Measurements from ENCODE around the gene SNX8. TPM values are rescaled to one million over a fixed set of nuclear protein-coding genes. Genes with fewer than 3 reads are reported as not detected.
A peak's percentile ranks its signal among the peaks of the same experiment; 100 is the strongest.

The SNX8 gene
- total and polyA plus RNA-seq, 2 of the 13 experiments (the other 11 are each of a cell fraction or from before 2014, with no cell fraction given) = 20.6 to 45.2 TPM

DNA sequence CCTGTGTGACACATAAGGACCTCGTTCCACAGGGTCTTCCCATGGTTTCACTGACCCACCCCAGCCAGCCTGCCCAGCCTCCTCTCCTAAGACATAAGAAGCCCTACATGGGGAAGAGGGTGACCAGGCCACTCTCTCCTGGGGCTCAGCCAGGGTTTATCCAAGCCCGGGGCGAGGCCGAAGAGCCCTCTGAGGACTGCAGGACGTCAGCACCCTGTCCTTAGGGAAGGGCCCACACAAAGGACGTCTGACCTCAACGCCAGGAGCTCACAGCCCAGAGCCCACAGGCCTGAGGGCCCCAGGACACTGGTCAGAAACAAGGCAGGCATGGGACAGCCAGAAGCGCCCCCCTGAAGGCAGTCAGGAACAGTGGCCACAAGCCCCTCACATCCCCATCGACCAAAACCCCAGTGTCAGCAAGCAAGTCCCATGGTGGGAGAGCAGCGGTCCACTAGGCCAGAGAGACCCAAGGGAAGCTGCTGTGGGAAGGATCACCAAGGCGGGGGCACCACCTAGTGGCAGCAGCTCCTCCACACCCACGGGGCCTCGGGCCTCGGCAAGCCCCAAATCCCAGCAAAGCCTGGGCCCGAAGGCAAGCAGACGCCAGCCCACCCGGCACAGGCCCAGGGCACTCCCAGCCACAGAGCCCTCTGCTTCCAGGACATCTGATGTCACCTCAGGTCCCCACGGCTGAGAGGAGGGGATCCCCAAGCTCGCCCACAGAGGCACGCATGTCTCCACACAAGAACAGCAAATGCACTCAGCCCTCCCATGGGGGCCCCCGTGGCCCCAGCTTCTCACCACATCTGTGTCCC lies 104.9 kb downstream of the SNX8 start (continued):
- TF ChIP-seq NR2F6 (IDR thresholded peaks at IDR 0.05) (no peak), NR2F6 (CRISPR knock-in tag; IDR thresholded peaks at IDR 0.05) (0 out of 2 replicates have a peak, but pooled peaks have one; percentile 21), ZSCAN21 (CRISPR knock-in tag; IDR thresholded peaks at IDR 0.05; ENCODE audit: borderline replicate concordance) (no peak), ZFX (CRISPR knock-in tag; IDR thresholded peaks at IDR 0.05; ENCODE audit: low read depth) (no peak), MEIS1 (CRISPR knock-in tag; IDR thresholded peaks at IDR 0.05; ENCODE audit: borderline replicate concordance) (no peak), ZNF251 (CRISPR knock-in tag; IDR thresholded peaks at IDR 0.05) (no peak), ZNF33B (CRISPR knock-in tag; IDR thresholded peaks at IDR 0.05) (no peak), CBX5 (CRISPR knock-in tag; IDR thresholded peaks at IDR 0.05; ENCODE audit: borderline replicate concordance) (no peak), ZNF549 (CRISPR knock-in tag; IDR thresholded peaks at IDR 0.05) (no peak), SIX1 (CRISPR knock-in tag; IDR thresholded peaks at IDR 0.05; ENCODE audit: borderline replicate concordance) (no peak), RAD21 (CRISPR knock-in tag; IDR thresholded peaks at IDR 0.05) (peak; percentile 87), STAG1 (CRISPR knock-in tag; IDR thresholded peaks at IDR 0.05) (peak; percentile 96), ZNF382 (CRISPR knock-in tag; IDR thresholded peaks at IDR 0.05; ENCODE audit: borderline replicate concordance) (no peak), SMYD3 (CRISPR knock-in tag; IDR thresholded peaks at IDR 0.05) (no peak), NRL (CRISPR knock-in tag; IDR thresholded peaks at IDR 0.05; ENCODE audit: borderline replicate concordance) (no peak), TOPORS (CRISPR knock-in tag; IDR thresholded peaks at IDR 0.05) (no peak), NPAS2 (CRISPR knock-in tag; IDR thresholded peaks at IDR 0.05; ENCODE audit: borderline replicate concordance) (no peak), MED1 (CRISPR knock-in tag; IDR thresholded peaks at IDR 0.05) (no peak)
- TF ChIP-seq, protein P1, sequence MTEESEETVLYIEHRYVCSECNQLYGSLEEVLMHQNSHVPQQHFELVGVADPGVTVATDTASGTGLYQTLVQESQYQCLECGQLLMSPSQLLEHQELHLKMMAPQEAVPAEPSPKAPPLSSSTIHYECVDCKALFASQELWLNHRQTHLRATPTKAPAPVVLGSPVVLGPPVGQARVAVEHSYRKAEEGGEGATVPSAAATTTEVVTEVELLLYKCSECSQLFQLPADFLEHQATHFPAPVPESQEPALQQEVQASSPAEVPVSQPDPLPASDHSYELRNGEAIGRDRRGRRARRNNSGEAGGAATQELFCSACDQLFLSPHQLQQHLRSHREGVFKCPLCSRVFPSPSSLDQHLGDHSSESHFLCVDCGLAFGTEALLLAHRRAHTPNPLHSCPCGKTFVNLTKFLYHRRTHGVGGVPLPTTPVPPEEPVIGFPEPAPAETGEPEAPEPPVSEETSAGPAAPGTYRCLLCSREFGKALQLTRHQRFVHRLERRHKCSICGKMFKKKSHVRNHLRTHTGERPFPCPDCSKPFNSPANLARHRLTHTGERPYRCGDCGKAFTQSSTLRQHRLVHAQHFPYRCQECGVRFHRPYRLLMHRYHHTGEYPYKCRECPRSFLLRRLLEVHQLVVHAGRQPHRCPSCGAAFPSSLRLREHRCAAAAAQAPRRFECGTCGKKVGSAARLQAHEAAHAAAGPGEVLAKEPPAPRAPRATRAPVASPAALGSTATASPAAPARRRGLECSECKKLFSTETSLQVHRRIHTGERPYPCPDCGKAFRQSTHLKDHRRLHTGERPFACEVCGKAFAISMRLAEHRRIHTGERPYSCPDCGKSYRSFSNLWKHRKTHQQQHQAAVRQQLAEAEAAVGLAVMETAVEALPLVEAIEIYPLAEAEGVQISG (CRISPR knock-in tag; IDR thresholded peaks at IDR 0.05) = peak; percentile 26; the same call in 1 of the 2 replicates
- TF ChIP-seq, protein P2, sequence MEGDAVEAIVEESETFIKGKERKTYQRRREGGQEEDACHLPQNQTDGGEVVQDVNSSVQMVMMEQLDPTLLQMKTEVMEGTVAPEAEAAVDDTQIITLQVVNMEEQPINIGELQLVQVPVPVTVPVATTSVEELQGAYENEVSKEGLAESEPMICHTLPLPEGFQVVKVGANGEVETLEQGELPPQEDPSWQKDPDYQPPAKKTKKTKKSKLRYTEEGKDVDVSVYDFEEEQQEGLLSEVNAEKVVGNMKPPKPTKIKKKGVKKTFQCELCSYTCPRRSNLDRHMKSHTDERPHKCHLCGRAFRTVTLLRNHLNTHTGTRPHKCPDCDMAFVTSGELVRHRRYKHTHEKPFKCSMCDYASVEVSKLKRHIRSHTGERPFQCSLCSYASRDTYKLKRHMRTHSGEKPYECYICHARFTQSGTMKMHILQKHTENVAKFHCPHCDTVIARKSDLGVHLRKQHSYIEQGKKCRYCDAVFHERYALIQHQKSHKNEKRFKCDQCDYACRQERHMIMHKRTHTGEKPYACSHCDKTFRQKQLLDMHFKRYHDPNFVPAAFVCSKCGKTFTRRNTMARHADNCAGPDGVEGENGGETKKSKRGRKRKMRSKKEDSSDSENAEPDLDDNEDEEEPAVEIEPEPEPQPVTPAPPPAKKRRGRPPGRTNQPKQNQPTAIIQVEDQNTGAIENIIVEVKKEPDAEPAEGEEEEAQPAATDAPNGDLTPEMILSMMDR (CRISPR knock-in tag; IDR thresholded peaks at IDR 0.05) = peak; percentile 92
- TF ChIP-seq, protein P3, sequence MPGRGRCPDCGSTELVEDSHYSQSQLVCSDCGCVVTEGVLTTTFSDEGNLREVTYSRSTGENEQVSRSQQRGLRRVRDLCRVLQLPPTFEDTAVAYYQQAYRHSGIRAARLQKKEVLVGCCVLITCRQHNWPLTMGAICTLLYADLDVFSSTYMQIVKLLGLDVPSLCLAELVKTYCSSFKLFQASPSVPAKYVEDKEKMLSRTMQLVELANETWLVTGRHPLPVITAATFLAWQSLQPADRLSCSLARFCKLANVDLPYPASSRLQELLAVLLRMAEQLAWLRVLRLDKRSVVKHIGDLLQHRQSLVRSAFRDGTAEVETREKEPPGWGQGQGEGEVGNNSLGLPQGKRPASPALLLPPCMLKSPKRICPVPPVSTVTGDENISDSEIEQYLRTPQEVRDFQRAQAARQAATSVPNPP (CRISPR knock-in tag; IDR thresholded peaks at IDR 0.05) = no peak
- TF ChIP-seq, protein P4, sequence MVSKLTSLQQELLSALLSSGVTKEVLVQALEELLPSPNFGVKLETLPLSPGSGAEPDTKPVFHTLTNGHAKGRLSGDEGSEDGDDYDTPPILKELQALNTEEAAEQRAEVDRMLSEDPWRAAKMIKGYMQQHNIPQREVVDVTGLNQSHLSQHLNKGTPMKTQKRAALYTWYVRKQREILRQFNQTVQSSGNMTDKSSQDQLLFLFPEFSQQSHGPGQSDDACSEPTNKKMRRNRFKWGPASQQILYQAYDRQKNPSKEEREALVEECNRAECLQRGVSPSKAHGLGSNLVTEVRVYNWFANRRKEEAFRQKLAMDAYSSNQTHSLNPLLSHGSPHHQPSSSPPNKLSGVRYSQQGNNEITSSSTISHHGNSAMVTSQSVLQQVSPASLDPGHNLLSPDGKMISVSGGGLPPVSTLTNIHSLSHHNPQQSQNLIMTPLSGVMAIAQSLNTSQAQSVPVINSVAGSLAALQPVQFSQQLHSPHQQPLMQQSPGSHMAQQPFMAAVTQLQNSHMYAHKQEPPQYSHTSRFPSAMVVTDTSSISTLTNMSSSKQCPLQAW (CRISPR knock-in tag; IDR thresholded peaks at IDR 0.05) = 0 out of 2 replicates have a peak, but pooled peaks have one; percentile 16

Measured in HepG2 (cell line).